DND-41 (cell line): ENCODE data around the gene ZIC5.

ENCODE experiments used
- CTCF ChIP-seq: IDR thresholded peaks from 2 replicates; pipeline ENCODE4 v1.5.1; 2012; ENCODE audit warnings: borderline replicate concordance, low read length, moderate library complexity, mild to moderate bottlenecking; ENCODE audit not compliant: poor library complexity, severe bottlenecking; ENCODE audit errors: extremely low read depth
- EZH2 ChIP-seq: IDR thresholded peaks from 3 replicates; pipeline ENCODE4 v1.6.1; 2012; ENCODE audit warnings: borderline replicate concordance, low read depth, mild to moderate bottlenecking, moderate library complexity, low read length, inconsistent platforms; ENCODE audit not compliant: severe bottlenecking

- no peak for TF ChIP-seq CTCF
- no peak for TF ChIP-seq EZH2
Observed at GRCh38 chr13:99995104-99995588, 23.6 kb upstream of the ZIC5 start.
